Loucy (cell line): ENCODE results near the gene EFS.

Source experiments
- H2AFZ ChIP-seq: fragments of 200-600 bp; sonication (generic); 2 replicates; pipeline ENCODE4 v1.6.0; 2016; ENCODE audit warnings: antibody characterized with exemption, mild to moderate bottlenecking, low read length, moderate library complexity
- H3F3A ChIP-seq: fragments of 200-600 bp; 2 replicates; pipeline ENCODE4 v1.6.0; 2016; ENCODE audit warnings: antibody characterized with exemption, low read depth, mild to moderate bottlenecking
- H3K27me3 ChIP-seq: fragments of 200-600 bp; sonication (generic); 2 replicates; pipeline ENCODE4 v1.6.1; 2014; ENCODE audit warnings: low read length, mild to moderate bottlenecking; ENCODE audit not compliant: insufficient read depth, poor library complexity, severe bottlenecking
- H3K36me3 ChIP-seq: fragments of 200-600 bp; sonication (generic); 2 replicates; pipeline ENCODE4 v1.6.1; 2016; ENCODE audit warnings: low read length; ENCODE audit not compliant: insufficient read depth
- H3K4me1 ChIP-seq: fragments of 200-600 bp; sonication (generic); 2 replicates; pipeline ENCODE4 v1.5.1; 2014; ENCODE audit warnings: low read length, mild to moderate bottlenecking; ENCODE audit not compliant: insufficient read depth, poor library complexity, severe bottlenecking
- H3K4me2 ChIP-seq: fragments of 200-600 bp; sonication (generic); 2 replicates; pipeline ENCODE4 v1.6.0; 2014; ENCODE audit warnings: antibody characterized with exemption, low read length, low read depth, mild to moderate bottlenecking; ENCODE audit not compliant: poor library complexity, severe bottlenecking
- H3K4me3 ChIP-seq: fragments of 200-600 bp; sonication (generic); 2 replicates; pipeline ENCODE4 v1.5.1; 2014; ENCODE audit warnings: low read length, mild to moderate bottlenecking, mixed read lengths; ENCODE audit not compliant: poor library complexity, severe bottlenecking
- H3K79me2 ChIP-seq: fragments of 200-600 bp; sonication (generic); 2 replicates; pipeline ENCODE4 v1.6.1; 2014; ENCODE audit warnings: low read length; ENCODE audit not compliant: insufficient read depth
- H3K9ac ChIP-seq: fragments of 200-600 bp; sonication (generic); 2 replicates; pipeline ENCODE4 v1.6.0; 2014; ENCODE audit warnings: mild to moderate bottlenecking, low read depth, low read length, moderate library complexity; ENCODE audit not compliant: poor library complexity, severe bottlenecking
- H3K9me2 ChIP-seq: fragments of 200-600 bp; sonication (generic); replicated peaks from 2 replicates; pipeline ENCODE4 v1.6.1; 2016; ENCODE audit warnings: low read depth, low read length, mixed read lengths
- H3K9me3 ChIP-seq: fragments of 200-600 bp; sonication (generic); 2 replicates; pipeline ENCODE4 v1.6.1; 2014; ENCODE audit warnings: mild to moderate bottlenecking, antibody characterized with exemption, low read length, low read depth; ENCODE audit not compliant: insufficient read depth
- H4K20me1 ChIP-seq: fragments of 200-600 bp; sonication (generic); 2 replicates; pipeline ENCODE4 v1.6.0; 2014; ENCODE audit warnings: antibody characterized with exemption, low read length, mild to moderate bottlenecking; ENCODE audit not compliant: insufficient read depth, poor library complexity, severe bottlenecking
- CTCF ChIP-seq: fragments of 200-600 bp; sonication (generic); conservative IDR thresholded peaks from 2 replicates; pipeline ENCODE4 v1.5.1; 2014; ENCODE audit warnings: mild to moderate bottlenecking, antibody characterized with exemption, low read length
- EZH2phosphoT487 ChIP-seq: fragments of 200-600 bp; IDR thresholded peaks from 2 replicates; pipeline ENCODE4 v1.6.1; 2018; ENCODE audit warnings: antibody characterized with exemption, mild to moderate bottlenecking, moderate library complexity, borderline replicate concordance

The EFS gene

GRCh38 chr14:23378612-23379220 lies 13.7 kb upstream of the EFS start:
- Histone ChIP-seq H3K4me2 (no peak overlapping the region), H2AFZ (no peak overlapping the region), H3K27me3 (no peaks in the 10 kb centered on the region), H3F3A (no peaks in the 10 kb centered on the region), H3K79me2 (no peaks in the 10 kb centered on the region), H3K36me3 (no peaks in the 10 kb centered on the region), H3K4me3 (no peak overlapping the region), H3K9ac (no peak overlapping the region), H4K20me1 (no peaks in the 10 kb centered on the region), H3K9me3 (no peaks in the 10 kb centered on the region), H3K9me2 (no peaks in the 10 kb centered on the region), H3K4me1 (no peaks in the 10 kb centered on the region)
- TF ChIP-seq EZH2phosphoT487 (no peak), CTCF (no peak)

- no peak for TF ChIP-seq EZH2phosphoT487
- H3K9me3 ChIP-seq: no peaks in the 10 kb centered on the region
- H3K9me2 ChIP-seq: no peaks in the 10 kb centered on the region
- no peak overlapping the region for H2AFZ ChIP-seq
- no peaks in the 10 kb centered on the region for H3K79me2 ChIP-seq
- H3K36me3 ChIP-seq: no peaks in the 10 kb centered on the region
- H3K27me3 ChIP-seq: no peaks in the 10 kb centered on the region
- H3K4me2 ChIP-seq: no peak overlapping the region
- H3K4me3 ChIP-seq: no peak overlapping the region
- no peaks in the 10 kb centered on the region for H3K4me1 ChIP-seq
- H3K9ac ChIP-seq: no peak overlapping the region
- H3F3A ChIP-seq: no peaks in the 10 kb centered on the region
- no peaks in the 10 kb centered on the region for H4K20me1 ChIP-seq
These were observed 12.9 kb upstream of the EFS start for GRCh38 chr14:23377573-23378563.

- H3K4me3 ChIP-seq: no peak overlapping the region
- H4K20me1 ChIP-seq: no peaks in the 10 kb centered on the region
- H3K9me2 ChIP-seq: no peaks in the 10 kb centered on the region
- no peak overlapping the region for H2AFZ ChIP-seq
- H3K36me3 ChIP-seq: no peaks in the 10 kb centered on the region
- no peak overlapping the region for H3K9ac ChIP-seq
- no peaks in the 10 kb centered on the region for H3K4me1 ChIP-seq
- no peak overlapping the region for H3K4me2 ChIP-seq
- no peak for TF ChIP-seq EZH2phosphoT487
- no peak for TF ChIP-seq CTCF
- H3K27me3 ChIP-seq: no peaks in the 10 kb centered on the region
- no peaks in the 10 kb centered on the region for H3F3A ChIP-seq
- H3K9me3 ChIP-seq: no peaks in the 10 kb centered on the region
- no peaks in the 10 kb centered on the region for H3K79me2 ChIP-seq
These were observed 12.2 kb upstream of the EFS start for GRCh38 chr14:23377198-23377550.
